ENCODE measurements around the gene KRT26.

DNA sequence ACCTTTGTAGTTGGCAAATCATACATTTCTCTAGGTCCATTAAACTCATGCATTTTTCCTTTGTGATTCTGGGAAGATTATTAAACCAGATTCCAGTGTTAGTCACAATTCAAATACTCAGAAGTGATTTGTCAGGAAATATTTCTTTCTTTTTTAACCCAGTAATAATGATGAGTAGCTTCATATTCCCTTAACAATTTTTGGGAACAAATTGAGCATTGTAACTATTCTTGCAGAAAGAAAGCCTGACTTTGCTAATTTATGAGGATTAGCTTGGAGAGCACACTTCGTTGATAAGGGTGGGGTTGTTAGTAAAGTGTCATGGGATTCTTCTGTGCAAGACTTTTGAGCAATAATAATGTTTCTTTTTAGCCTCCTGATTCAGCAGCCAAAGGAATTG, 49.8 kb downstream of the KRT26 start:
- TF ChIP-seq, protein P1, sequence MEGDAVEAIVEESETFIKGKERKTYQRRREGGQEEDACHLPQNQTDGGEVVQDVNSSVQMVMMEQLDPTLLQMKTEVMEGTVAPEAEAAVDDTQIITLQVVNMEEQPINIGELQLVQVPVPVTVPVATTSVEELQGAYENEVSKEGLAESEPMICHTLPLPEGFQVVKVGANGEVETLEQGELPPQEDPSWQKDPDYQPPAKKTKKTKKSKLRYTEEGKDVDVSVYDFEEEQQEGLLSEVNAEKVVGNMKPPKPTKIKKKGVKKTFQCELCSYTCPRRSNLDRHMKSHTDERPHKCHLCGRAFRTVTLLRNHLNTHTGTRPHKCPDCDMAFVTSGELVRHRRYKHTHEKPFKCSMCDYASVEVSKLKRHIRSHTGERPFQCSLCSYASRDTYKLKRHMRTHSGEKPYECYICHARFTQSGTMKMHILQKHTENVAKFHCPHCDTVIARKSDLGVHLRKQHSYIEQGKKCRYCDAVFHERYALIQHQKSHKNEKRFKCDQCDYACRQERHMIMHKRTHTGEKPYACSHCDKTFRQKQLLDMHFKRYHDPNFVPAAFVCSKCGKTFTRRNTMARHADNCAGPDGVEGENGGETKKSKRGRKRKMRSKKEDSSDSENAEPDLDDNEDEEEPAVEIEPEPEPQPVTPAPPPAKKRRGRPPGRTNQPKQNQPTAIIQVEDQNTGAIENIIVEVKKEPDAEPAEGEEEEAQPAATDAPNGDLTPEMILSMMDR (IDR thresholded peaks at IDR 0.05), result no peak
- no peak for TF ChIP-seq POLR2AphosphoS5 (IDR thresholded peaks at IDR 0.05)

Measured in suprapubic skin (tissue), 3 donors.